GM19397 (cell line): Measurements from ENCODE around the gene PIP5K1B.

Experiments used
- ATAC-seq: cut with Tn5 transposase; IDR thresholded peaks from one replicate; pipeline ENCODE4 v1.9.1; 2021; ENCODE audit warnings: mild to moderate bottlenecking, moderate library complexity; ENCODE audit not compliant: unreplicated experiment

PIP5K1B gene

DNA sequence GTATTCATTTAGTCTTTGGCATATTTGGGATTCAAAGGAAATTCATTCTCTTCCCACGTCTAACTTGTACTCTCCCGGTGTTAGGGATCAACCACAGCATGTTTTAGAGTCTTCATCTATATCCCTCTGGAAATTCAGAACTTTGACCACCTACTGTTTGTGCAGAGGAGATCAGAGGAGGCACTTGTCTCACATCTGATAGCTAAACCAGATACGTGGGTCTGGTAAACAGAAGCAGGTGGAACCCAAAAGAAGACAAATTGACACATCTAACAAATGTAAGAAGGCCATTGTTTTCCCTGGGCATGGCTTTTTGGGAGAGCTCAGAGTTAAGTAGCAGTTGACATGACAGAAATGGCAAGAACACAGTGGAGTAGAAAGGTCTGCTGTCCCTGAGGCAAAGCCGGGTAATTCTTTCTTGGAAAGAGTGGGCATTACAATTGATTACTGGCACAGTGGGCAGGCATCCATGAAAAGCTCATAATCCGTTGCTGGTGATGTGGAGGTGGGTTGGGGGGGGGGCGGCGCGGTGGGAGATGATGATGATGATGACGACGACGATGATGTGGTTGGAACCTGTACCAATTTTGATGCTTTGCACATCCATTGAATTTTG lies 27.5 kb downstream of the PIP5K1B start:
- ATAC-seq, result no peak

DNA sequence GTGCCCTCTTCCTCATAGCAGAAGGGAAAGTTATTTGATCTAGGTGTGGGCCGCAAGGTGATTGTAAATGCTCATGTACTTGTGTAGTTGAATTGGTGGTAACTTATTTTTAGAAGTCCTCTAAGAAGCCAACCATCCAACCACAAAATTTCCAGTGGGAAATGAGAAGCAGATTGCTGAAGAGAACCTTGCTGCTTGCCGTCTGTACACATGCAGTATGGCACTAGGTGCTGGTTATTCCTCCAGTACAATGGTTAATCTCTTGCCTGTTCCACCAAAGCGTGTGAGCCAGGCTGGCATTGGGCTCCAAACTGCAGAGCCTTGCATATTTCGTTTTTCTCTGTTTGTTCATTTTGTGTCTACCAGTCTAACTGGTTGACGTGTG lies 28.0 kb downstream of the PIP5K1B start:
- no peak for ATAC-seq

DNA sequence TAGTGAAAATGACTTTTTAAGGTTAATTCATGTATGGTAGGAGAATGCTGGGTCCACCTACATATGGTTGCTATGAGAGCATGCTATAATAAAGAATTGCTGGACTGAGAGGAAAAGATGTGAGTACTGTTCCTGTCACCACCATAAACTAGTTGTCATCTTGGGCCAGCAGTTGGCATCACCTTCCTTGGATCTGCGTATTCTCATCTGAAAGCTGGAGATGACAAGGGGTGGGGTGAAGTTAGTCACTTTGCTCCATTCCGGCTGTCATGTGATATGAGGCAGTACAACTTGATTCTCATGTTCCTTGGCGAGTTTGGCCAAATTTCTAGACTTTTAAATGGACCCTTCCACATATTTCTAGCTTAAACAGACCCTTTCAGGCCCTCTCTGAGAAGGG lies 33.3 kb downstream of the PIP5K1B start:
- no peak for ATAC-seq

GRCh38 chr9:68739621-68740174 lies 34.7 kb downstream of the PIP5K1B start:
- ATAC-seq, result no peak

DNA sequence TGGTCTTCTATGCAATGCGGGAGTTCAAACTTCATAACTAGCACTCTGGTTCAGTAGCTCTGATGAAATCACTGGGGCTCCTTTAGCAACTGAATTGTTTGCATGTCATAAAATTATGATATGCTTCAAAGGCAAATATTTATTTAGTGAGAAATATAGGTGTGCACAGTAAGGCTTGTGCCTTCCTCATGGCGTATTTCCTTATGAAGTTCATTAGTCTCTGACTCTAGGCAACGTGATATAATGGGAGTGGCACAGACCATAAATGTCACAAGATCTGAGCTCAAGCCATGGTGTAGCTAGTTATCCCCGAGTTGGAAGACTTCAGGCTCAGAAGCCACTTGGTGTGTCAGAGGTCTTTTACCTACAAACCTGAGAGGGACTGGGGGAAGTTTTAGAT lies 35.5 kb downstream of the PIP5K1B start:
- no peak for ATAC-seq

DNA sequence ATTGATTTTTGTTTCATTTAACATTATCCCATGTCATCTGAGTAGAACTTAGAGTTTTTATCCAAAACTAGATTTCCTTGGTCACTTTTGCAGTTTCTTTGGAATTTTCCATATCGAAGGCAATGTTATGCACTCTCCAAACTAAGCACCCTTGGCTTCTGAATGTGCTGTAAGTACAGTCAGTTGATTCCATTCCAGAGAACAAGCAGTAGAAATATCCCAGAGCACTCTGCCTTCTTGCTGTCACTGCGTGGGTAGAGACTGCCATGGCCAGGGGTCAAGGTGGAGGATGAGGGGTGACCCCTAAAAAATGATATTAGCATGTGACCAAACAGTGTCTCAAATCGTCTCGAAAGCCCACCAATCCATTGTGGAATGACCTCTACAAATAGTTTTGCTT lies 36.2 kb downstream of the PIP5K1B start:
- ATAC-seq, result no peak

DNA sequence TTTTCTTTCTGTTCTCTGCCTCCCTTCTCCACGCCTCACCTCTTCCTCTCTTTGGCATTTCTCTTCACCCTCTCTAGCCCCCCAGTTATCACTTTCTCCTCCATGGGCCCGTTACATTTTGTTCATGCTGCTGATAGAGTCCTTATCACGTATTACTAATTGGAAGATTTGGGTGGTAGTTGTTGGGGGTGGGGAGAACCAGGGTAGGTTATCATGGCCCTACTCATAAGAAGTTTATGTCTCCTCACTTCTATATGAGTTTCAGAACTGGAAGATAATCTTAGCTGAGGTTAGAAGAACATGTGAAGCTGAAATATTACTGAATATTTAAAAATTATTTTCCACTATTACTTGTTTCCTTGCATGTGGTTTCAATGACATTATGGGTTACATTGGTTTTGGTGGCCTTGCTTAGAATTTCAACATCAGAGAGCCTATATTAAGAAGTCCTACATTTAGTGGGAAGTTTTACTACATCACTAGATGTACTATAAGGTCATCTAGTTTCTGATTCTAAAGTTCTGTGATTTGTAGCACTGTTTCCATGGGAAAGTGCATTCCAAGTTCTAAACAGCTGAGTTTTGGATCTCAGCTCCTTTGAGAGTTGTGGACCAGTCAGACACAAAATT lies 36.8 kb downstream of the PIP5K1B start:
- no peak for ATAC-seq

DNA sequence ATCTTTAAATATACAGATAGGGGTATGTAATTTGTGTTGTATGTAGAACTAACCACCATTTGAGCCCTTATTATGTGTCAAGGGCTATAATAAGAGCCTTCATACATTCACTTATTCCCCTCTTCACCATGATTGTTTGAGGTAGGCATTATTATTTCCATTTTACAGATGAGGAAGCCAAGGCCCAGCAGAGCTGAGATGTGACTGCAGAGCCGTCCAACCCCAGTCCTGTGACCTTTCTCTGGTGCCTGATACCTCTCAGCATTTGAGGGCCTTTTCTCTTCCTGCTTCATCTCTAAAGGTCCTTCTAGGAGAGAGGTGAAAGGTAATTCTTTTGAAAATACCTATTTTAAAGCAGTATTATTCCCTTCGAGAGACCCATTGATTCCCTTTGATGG lies 37.3 kb downstream of the PIP5K1B start:
- no peak for ATAC-seq

- no peak for ATAC-seq
Measured at GRCh38 chr9:68744426-68744825, 39.4 kb downstream of the PIP5K1B start.

DNA sequence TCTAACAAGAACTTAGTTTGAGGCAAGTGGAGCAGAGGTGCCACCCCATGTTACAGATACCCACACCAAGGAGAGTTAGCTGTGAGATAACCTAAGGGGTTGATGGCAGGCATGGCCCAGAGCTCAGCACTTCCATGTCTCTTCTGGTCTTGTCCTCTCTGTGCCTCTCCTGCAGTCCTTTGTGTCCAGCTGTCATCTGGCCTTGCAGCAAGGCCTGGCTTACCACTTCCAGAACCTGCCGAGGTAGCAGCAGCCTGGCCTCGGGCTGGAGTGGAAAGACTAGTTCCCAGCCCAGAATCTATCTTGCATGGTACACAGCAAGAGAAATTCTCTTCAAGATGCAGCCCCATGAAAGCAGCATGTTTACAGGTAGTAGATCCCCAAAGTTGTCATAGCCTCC lies 41.5 kb downstream of the PIP5K1B start:
- ATAC-seq, result no peak

DNA sequence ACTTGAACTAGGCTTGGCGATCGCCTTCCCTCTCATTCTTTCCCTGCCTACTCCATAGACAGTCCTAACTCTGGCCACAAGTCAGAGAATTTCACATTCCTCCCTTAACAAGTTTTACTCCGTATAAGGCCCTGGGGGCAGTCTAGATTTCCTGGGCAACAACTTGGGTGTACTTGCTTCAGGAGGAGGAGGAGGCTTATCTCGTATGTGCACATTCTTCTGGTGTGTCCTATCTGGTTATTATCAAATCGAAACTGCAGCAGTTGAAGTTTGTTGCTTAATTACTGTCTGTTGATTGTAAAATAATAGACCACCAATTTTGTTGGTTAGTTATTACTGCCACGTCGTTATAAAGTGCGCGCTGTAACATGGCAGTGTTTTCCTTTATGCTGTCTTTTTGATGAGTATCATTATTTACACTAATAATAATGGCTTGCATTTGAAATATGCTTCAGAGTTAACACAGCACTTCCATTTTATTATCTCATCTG lies 42.0 kb downstream of the PIP5K1B start:
- no peak for ATAC-seq

- ATAC-seq, result no peak
Measured at GRCh38 chr9:68749135-68749534, 44.1 kb downstream of the PIP5K1B start.

GRCh38 chr9:68749579-68750159 lies 44.6 kb downstream of the PIP5K1B start:
- ATAC-seq, result no peak

- ATAC-seq, result no peak
Measured at GRCh38 chr9:68750255-68750654, 45.2 kb downstream of the PIP5K1B start.

DNA sequence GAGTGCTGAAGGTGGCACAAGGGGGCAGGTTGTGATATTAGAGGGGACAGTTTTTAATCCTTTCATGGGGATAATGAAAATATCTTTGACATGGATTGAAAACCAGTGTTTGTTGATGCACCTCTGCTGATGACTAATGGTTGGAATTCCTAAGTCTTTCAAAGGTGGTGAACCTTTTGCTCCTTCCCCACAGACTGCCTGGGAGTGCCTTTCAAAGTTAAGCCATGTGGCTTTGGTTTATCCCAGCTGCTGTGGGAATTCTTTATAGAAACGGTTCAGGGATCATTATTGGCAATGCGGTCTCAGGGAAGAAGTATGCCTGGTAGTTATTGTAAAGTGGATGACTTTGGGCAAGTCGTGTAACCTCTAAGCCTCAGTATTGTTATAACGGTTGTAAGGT lies 45.7 kb downstream of the PIP5K1B start:
- no peak for ATAC-seq

DNA sequence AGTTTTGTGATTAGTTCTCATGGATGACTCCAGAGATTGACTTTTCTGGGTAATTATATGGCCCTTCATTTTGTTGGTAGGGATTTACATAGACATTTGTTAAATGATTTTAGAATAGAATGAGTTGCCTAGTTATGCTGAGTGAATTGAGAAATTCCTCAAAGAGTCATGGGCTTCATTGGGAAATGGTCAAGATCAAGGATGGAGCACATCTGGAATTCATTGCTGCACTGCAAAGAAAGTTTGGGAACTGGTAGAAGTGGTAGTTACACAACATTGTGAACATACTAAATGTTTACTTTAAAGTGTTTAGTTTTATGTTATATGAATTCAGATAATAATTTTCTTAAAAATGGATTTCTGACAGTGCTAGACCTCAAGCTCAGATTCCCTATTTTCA lies 46.5 kb downstream of the PIP5K1B start:
- no peak for ATAC-seq

DNA sequence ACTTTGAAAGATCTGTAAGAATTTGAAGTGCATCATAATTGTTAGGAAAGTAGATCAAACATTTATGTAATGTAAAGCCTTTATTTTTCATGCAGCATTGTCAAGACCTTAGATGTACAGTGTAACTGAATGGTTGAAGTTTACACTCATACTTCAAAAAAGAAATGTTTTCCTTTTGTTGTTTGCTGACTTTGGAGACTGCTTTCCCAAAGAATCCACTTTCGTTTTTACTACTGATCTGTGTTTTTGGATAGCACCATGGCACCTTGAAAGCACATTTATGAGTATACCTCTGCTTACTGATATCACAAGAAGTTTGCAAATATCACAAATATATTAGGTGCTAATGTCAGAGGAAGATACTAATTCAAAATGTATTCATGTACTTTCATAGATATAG lies 50.0 kb downstream of the PIP5K1B start:
- no peak for ATAC-seq

DNA sequence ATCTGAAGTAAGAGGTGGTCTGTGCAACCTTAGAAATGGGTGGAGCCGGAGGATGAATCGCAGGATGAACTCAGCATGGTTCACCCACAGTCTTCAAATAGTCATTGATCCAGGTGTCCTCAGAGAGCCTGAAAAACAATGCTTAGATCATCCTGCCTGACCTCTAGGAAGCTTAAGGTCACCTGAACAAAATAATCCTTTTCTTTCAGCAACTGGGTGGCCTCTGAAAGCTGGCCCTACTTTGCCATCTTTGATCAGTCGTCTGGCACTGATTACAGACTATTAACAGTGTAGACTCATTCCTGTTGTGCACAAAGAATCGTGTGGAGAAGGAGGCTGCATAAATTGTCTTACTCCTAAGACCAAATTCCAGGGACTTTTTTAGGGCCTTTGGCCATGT lies 50.7 kb downstream of the PIP5K1B start:
- ATAC-seq, result no peak

- ATAC-seq, result no peak
Measured at GRCh38 chr9:68759981-68760673, 55.1 kb downstream of the PIP5K1B start.

- ATAC-seq, result no peak
Measured at GRCh38 chr9:68760674-68761333, 55.8 kb downstream of the PIP5K1B start.

DNA sequence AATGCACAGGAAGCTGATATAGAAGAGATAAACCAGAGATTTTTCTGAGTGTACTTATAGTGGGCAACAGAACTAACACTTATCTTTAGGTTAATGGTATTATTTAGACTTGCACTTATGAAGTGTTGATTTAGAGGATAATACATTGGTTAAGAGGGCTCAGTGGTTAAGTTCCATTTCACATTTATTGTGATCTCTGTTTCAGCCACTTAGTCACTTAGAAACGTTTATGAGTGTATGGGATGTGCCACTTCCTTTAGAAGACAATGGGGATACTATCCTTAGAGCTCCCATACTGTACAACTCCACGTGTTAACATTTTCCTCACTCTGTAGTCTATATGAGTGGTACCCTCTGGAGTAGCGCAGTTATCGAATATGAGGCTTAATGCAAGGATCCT lies 57.5 kb downstream of the PIP5K1B start:
- no peak for ATAC-seq
